Measurements from ENCODE around the gene CDHR2. TPM values are rescaled to one million over a fixed set of nuclear protein-coding genes. Genes with fewer than 3 reads are reported as not detected.

Gene CDHR2
- total and polyA plus RNA-seq, 2 donors (not counting 3 experiments of a cell fraction or from before 2014, with no cell fraction given) = not detected

DNA sequence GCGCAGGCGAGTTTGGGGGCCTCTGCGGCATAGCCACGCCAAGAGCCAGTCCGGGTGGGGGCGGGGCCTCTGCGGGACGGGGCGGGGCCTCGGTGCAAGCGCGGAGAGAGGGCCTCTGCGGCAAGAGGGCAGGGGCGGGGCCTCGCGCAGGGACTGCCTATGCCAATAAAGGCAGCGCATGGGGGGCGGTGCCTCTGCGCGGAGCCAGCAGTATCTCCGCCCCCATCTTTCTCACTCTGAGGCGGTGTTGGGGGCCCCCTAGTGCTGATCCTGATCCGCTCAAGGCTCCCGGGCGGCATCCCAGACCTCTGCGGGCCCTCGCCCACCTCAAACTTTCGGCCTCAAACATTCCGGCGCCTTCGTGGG, 70.0 kb downstream of the CDHR2 start:
- peak; percentile 89 for FAIRE-seq
- Histone ChIP-seq H3K36me3 (ENCODE audit: control insufficient read depth in 2 of 2, extremely low read depth in 1 of 2, insufficient read depth in 2 of 2, low read length in 2 of 2) (no peaks in the 10 kb centered on the region), H3K4me1 (ENCODE audit: control insufficient read depth, extremely low read depth, insufficient read depth, low read length) (peaks cover 21% of the 10 kb centered on the region), H3K79me2 (ENCODE audit: control insufficient read depth, insufficient read depth, low read length) (no peaks in the 10 kb centered on the region), H3K9me3 (replicated peaks; ENCODE audit: control insufficient read depth, insufficient read depth, low read length) (no peaks in the 10 kb centered on the region), H2AFZ (ENCODE audit: low read depth, low read length) (peak overlapping the region; percentile 68), H3K9ac (replicated peaks; ENCODE audit: extremely low read depth, insufficient read depth, low read length) (no peak overlapping the region), H3K27me3 (ENCODE audit: control insufficient read depth in 2 of 2, insufficient read depth in 2 of 2, low read length in 2 of 2) (peaks cover 29 to 30% of the 10 kb centered on the region in 2 experiments), H3K27ac (ENCODE audit: insufficient read depth, low read depth, low read length) (no peak overlapping the region), H3K4me2 (ENCODE audit: insufficient read depth, low read length) (no peak overlapping the region), H4K20me1 (replicated peaks; ENCODE audit: control insufficient read depth, extremely low read depth, insufficient read depth, low read length) (no peaks in the 10 kb centered on the region), H3K9me1 (replicated peaks; ENCODE audit: control insufficient read depth, extremely low read depth, insufficient read depth, low read length) (no peaks in the 10 kb centered on the region), H3K4me3 (replicated peaks in 1 of 3; ENCODE audit: insufficient read depth in 1 of 3, low read depth in 1 of 3, low read length in 3 of 3) (no peak overlapping the region)
- ChIA-PET CTCF (interaction anchor here (0.7 to 1.2 kb wide), 4 partner anchors 28 to 46 kb away, joined by 3 read pairs; partner anchors contain the start of gene TSPAN17), POLR2A (no interaction called here)
- TF ChIP-seq, protein P1, sequence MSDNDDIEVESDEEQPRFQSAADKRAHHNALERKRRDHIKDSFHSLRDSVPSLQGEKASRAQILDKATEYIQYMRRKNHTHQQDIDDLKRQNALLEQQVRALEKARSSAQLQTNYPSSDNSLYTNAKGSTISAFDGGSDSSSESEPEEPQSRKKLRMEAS (IDR thresholded peaks at IDR 0.05; ENCODE audit: insufficient read depth, insufficient read length) = peak; percentile 27
- no peak for TF ChIP-seq GATA2 (IDR thresholded peaks at IDR 0.05; ENCODE audit: insufficient read depth, insufficient read length, low read depth, low read length)
- TF ChIP-seq, protein P2, sequence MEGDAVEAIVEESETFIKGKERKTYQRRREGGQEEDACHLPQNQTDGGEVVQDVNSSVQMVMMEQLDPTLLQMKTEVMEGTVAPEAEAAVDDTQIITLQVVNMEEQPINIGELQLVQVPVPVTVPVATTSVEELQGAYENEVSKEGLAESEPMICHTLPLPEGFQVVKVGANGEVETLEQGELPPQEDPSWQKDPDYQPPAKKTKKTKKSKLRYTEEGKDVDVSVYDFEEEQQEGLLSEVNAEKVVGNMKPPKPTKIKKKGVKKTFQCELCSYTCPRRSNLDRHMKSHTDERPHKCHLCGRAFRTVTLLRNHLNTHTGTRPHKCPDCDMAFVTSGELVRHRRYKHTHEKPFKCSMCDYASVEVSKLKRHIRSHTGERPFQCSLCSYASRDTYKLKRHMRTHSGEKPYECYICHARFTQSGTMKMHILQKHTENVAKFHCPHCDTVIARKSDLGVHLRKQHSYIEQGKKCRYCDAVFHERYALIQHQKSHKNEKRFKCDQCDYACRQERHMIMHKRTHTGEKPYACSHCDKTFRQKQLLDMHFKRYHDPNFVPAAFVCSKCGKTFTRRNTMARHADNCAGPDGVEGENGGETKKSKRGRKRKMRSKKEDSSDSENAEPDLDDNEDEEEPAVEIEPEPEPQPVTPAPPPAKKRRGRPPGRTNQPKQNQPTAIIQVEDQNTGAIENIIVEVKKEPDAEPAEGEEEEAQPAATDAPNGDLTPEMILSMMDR (IDR thresholded peaks at IDR 0.05; ENCODE audit: extremely low read depth in 1 of 2, insufficient read depth in 1 of 2, low read depth in 1 of 2, low read length in 2 of 2) = peak; percentile 47 to 66
- TF ChIP-seq FOS (IDR thresholded peaks at IDR 0.05; ENCODE audit: borderline replicate concordance, insufficient read depth, low read length) = no peak
- no peak for TF ChIP-seq POLR2A (IDR thresholded peaks at IDR 0.05; ENCODE audit: low read depth, low read length)
- TF ChIP-seq POLR2AphosphoS5 (IDR thresholded peaks at IDR 0.05; ENCODE audit: insufficient read depth, low read depth, low read length) = no peak
- TF ChIP-seq EZH2 (IDR thresholded peaks at IDR 0.05; ENCODE audit: borderline replicate concordance, low read depth, low read length, severe bottlenecking) = no peak
- no peak for TF ChIP-seq JUN (IDR thresholded peaks at IDR 0.05; ENCODE audit: borderline replicate concordance, insufficient read depth, insufficient read length, low read depth)
- TF ChIP-seq MYC (IDR thresholded peaks at IDR 0.05; ENCODE audit: low read depth, low read length) = no peak
- intact Hi-C loops (cut with micrococcal nuclease) = loop anchor here (1.0 to 10.0 kb wide), 5 partner anchors 22 to 231 kb away; partner anchors contain the start of genes FAF2, HIGD2A, NOP16 and TSPAN17
- no TSS peak for BruUV-seq (replicated peaks)
- DNase-seq (ENCODE audit: low read depth, low spot score) = peak; percentile 87
- dilution Hi-C loops (cut with MboI; ENCODE audit: extremely low pct_ligation_motif_present, low sequenced_read_pairs) = no loop called here

Measured in endothelial cell of umbilical vein (primary cell).